ENCODE data around the gene SUPT3H.
"Not testable (repeated sequence)": the region's sequence is repeated elsewhere in the genome, so short reads cannot be mapped to it uniquely, and the experiment has no call there.

SUPT3H gene

DNA sequence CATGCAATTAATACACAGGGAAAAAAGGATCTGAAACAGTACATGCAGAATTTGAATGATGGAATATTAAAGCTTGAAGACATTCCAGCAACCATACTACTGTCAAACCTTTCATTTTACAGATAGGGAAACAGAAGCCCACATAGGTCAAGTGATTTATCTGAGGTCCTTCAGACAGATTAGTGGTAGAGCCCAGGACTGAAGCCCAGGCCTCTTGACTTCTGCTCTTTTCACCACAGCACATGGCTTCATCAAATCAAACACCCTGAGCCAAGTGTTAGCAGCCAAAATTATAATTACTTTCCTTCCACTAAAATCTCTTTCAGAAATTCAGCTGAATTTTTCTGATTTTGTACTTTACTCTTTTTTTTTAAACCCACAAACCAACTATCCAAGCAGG, 485.2 kb downstream of the SUPT3H start:
- no peak overlapping the region for H3K4me3 Mint-ChIP-seq
- H3K27ac Mint-ChIP-seq: no peak overlapping the region
- no peaks in the 10 kb centered on the region for H3K4me1 Mint-ChIP-seq
- H3K9me3 Mint-ChIP-seq: peaks cover 18% of the 10 kb centered on the region
- no peak for DNase-seq
- no peaks in the 10 kb centered on the region for H3K27me3 Mint-ChIP-seq (ENCODE audit: low read depth, poor library complexity)
- TF ChIP-seq, protein P1, sequence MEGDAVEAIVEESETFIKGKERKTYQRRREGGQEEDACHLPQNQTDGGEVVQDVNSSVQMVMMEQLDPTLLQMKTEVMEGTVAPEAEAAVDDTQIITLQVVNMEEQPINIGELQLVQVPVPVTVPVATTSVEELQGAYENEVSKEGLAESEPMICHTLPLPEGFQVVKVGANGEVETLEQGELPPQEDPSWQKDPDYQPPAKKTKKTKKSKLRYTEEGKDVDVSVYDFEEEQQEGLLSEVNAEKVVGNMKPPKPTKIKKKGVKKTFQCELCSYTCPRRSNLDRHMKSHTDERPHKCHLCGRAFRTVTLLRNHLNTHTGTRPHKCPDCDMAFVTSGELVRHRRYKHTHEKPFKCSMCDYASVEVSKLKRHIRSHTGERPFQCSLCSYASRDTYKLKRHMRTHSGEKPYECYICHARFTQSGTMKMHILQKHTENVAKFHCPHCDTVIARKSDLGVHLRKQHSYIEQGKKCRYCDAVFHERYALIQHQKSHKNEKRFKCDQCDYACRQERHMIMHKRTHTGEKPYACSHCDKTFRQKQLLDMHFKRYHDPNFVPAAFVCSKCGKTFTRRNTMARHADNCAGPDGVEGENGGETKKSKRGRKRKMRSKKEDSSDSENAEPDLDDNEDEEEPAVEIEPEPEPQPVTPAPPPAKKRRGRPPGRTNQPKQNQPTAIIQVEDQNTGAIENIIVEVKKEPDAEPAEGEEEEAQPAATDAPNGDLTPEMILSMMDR (IDR thresholded peaks at IDR 0.05): no peak
- H3K36me3 Mint-ChIP-seq (ENCODE audit: low read depth): no peaks in the 10 kb centered on the region

GRCh38 chr6:44879071-44879470, 498.7 kb downstream of the SUPT3H start:
- peaks cover 45% of the 10 kb centered on the region for H3K9me3 Mint-ChIP-seq
- not testable (repeated sequence) for H3K4me3 Mint-ChIP-seq; H3K27ac Mint-ChIP-seq; H3K27me3 Mint-ChIP-seq (ENCODE audit: low read depth, poor library complexity); H3K4me1 Mint-ChIP-seq; DNase-seq
- peaks cover 52% of the 10 kb centered on the region for H3K36me3 Mint-ChIP-seq (ENCODE audit: low read depth)

GRCh38 chr6:44876638-44877037, 501.1 kb downstream of the SUPT3H start:
- peaks cover 28% of the 10 kb centered on the region for H3K36me3 Mint-ChIP-seq (ENCODE audit: low read depth)

DNA sequence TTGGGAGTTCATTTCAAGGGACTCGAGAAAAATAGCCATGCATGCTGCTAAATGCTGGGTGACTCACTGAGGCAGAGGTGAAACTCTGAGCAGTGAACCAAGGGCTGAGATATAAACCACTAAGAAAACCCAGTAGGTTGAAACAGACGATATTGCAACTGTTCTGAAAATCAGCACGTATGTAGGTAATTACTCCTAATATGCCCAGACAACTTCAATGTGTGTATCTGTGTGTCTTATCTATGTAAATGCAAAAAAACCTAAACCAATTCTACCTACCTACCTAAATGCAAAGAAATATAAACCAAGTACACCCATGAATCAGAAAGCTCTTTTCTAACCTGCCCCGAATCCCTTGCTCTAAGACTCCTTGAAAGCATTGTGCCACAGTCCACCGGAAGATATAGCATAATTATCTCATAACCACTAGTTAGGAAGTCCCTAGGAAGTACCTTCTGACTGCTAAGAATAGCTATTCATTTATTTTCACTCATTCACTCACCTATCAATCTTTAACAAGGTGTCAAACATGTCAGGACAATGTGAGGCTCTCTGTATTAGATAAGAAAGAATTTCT, 508.3 kb downstream of the SUPT3H start:
- H3K4me1 Mint-ChIP-seq: peaks cover 5% of the 10 kb centered on the region
- H3K36me3 Mint-ChIP-seq (ENCODE audit: low read depth): peaks cover 15% of the 10 kb centered on the region
- no peak for DNase-seq
- peaks cover 23% of the 10 kb centered on the region for H3K9me3 Mint-ChIP-seq
- TF ChIP-seq, protein P1 (IDR thresholded peaks at IDR 0.05): no peak
- H3K27ac Mint-ChIP-seq: no peak overlapping the region
- peaks cover 6% of the 10 kb centered on the region for H3K27me3 Mint-ChIP-seq (ENCODE audit: low read depth, poor library complexity)
- H3K4me3 Mint-ChIP-seq: no peak overlapping the region

More at GRCh38 chr6:44876638-44877037, 501.1 kb downstream of the SUPT3H start:
- not testable (repeated sequence) for DNase-seq; H3K4me3 Mint-ChIP-seq; H3K27ac Mint-ChIP-seq; H3K27me3 Mint-ChIP-seq (ENCODE audit: low read depth, poor library complexity); H3K4me1 Mint-ChIP-seq
- H3K9me3 Mint-ChIP-seq: peaks cover 21% of the 10 kb centered on the region

DNA sequence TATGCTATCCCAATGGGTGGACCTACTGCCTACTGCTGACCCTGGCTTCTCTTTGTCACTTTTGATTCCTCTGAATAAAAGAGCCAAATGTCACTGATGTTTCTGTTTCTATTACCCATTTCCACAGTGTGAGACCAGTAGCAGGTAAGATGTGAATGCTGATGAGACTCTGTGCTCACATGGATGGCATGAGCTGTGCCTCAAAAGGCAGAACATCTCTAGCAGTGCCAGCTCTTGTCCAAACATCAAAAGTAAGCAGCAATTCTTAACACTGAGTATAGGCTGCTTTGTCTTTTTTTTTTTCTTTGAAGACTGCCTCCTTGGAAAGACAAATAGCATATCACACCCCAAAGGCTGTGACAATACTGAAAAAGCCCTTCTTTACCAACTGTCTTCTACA, 508.8 kb downstream of the SUPT3H start:
- Mint-ChIP-seq H3K27ac (no peak overlapping the region), H3K36me3 (ENCODE audit: low read depth) (peaks cover 18% of the 10 kb centered on the region), H3K4me1 (peaks cover 5% of the 10 kb centered on the region), H3K4me3 (no peak overlapping the region), H3K27me3 (ENCODE audit: low read depth, poor library complexity) (peaks cover 6% of the 10 kb centered on the region), H3K9me3 (peaks cover 28% of the 10 kb centered on the region)
- DNase-seq: no peak
- TF ChIP-seq, protein P1 (IDR thresholded peaks at IDR 0.05): no peak

- Mint-ChIP-seq H3K4me3 (no peak overlapping the region), H3K9me3 (peaks cover 33% of the 10 kb centered on the region), H3K27me3 (ENCODE audit: low read depth, poor library complexity) (peaks cover 6% of the 10 kb centered on the region), H3K4me1 (peaks cover 5% of the 10 kb centered on the region), H3K27ac (no peak overlapping the region), H3K36me3 (ENCODE audit: low read depth) (peaks cover 24% of the 10 kb centered on the region)
- TF ChIP-seq, protein P1 (IDR thresholded peaks at IDR 0.05): no peak
- no peak for DNase-seq
Observed at GRCh38 chr6:44868335-44868668, 509.4 kb downstream of the SUPT3H start.

GRCh38 chr6:44867571-44868334, 510.0 kb downstream of the SUPT3H start:
- no peak for DNase-seq
- TF ChIP-seq, protein P1 (IDR thresholded peaks at IDR 0.05): no peak
- peaks cover 6% of the 10 kb centered on the region for H3K27me3 Mint-ChIP-seq (ENCODE audit: low read depth, poor library complexity)
- H3K4me1 Mint-ChIP-seq: peaks cover 5% of the 10 kb centered on the region
- H3K9me3 Mint-ChIP-seq: peaks cover 36% of the 10 kb centered on the region
- peaks cover 30% of the 10 kb centered on the region for H3K36me3 Mint-ChIP-seq (ENCODE audit: low read depth)
- H3K4me3 Mint-ChIP-seq: no peak overlapping the region
- H3K27ac Mint-ChIP-seq: no peak overlapping the region

- H3K27me3 Mint-ChIP-seq (ENCODE audit: low read depth, poor library complexity); H3K4me1 Mint-ChIP-seq; H3K4me3 Mint-ChIP-seq; H3K27ac Mint-ChIP-seq; DNase-seq: not testable (repeated sequence)
- peaks cover 33% of the 10 kb centered on the region for H3K9me3 Mint-ChIP-seq
- peaks cover 30% of the 10 kb centered on the region for H3K36me3 Mint-ChIP-seq (ENCODE audit: low read depth)
Observed at GRCh38 chr6:44865184-44865583, 512.5 kb downstream of the SUPT3H start.
